HG02798 (cell line): ENCODE measurements around the gene NRIP1.

Experiments used
- ATAC-seq: cut with Tn5 transposase; IDR thresholded peaks from one replicate; pipeline ENCODE4 v1.9.1; 2021; ENCODE audit warnings: mild to moderate bottlenecking; ENCODE audit not compliant: unreplicated experiment, poor library complexity

Gene NRIP1

DNA sequence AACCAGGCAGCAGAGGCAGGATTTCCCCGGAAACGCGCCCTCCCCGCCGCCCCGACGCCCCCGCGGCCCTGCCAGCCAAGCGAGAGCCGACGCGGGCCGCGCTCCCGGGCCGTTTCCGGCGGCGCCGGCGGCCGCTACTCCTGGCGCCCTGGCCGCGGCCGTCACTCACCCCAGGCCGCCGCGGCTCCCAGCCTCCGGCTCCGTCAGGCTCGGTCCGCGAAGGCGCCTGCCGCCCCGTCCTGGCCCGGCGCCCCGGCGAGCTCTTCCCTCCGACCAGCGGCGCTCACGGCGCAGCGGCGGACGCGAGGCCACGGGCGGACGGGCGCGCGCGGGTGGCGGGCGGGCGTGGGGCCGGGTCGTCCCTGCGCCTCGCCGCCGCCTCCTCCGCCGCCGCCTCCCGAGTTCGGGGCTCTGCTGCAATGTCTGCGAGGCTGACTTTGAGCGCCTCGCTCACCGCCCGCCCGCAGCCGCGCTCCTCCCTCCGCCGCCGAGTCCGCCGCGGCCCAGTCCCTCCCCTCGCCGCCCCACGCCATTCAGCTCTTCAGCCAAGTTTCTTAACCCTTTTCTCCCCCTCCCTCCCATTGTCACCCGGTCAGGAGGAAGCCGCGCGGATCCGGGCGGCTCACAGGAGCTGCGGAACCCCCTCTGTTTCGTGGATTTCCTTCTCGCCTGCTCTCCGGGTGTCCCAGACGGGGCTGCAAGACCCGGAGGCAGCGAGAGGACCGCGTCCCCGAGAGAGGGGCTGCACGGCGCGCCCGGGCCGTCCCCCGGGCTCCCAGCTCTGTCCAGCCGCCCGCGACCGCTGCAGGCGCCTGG is at the start of gene NRIP1:
NRIP1 (minus strand) TSS at position 425 of the 816 bp plus-strand sequence. CDS start 96,808 bp downstream, outside the sequence.
- ATAC-seq, result peak; percentile 92

DNA sequence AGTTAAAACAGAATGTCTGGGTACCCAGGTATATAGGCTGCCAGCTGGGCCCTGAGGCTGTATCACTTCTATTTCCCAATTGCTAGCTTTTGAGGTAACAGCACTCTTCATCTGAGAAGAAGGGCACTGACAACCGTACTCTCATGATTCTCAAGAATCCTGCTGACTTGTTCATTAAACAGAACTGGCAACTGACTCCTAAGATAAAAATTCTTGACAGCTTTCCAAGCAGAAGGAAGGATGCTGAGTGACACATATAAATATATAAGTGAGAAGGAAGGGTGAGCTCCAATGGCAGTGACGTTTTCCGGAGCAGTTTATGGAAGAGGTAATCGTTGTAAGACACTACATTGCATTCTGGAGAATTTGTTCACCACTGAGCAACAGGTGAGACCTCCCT is 48.1 kb upstream of the NRIP1 start:
- no peak for ATAC-seq

- ATAC-seq, result no peak
These were observed 44.0 kb upstream of the NRIP1 start for GRCh38 chr21:15108801-15109200.

GRCh38 chr21:15104470-15104869 is 39.7 kb upstream of the NRIP1 start:
- no peak for ATAC-seq

DNA sequence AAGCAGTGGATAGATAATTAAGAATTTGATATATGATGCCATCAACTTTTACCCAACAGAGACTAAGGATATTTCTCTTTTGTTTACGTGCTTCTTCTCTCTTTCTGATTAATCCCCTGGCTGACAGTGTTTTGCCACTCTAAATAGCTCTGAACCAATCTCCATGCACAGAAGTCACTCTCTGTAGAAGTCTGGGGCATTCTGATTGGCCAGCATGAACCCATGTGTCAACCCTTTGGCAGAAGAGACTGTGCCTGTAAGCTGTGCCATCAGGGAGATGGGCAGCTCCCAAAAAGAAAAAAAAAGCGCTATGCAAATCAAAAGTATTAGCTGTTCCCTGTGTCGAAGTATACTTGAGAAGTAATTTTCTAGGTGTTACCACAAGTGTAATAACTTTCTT is 34.1 kb upstream of the NRIP1 start:
- ATAC-seq, result no peak

DNA sequence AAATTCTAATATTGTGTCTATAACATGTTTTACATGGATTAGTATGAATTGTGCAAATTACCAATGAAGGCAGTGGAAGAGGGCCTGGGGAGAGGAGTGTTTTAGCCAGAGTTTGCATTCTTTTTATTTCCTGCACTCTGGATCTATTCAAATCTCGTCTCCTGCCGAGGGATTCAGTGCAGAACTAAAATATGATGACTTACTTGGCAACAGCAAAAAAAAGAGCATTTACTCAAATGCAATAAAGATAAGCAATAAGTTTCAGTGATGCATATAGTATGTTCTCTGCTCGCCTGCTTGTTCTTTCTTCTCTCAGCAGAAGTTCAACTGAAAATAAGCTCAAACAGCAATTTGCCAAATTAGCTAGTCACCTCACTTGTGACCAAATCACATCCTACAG is 33.4 kb upstream of the NRIP1 start:
- ATAC-seq, result no peak

- ATAC-seq, result no peak
These were observed 32.8 kb upstream of the NRIP1 start for GRCh38 chr21:15097580-15097979.

GRCh38 chr21:15096146-15096545 is 31.3 kb upstream of the NRIP1 start:
- ATAC-seq, result no peak

DNA sequence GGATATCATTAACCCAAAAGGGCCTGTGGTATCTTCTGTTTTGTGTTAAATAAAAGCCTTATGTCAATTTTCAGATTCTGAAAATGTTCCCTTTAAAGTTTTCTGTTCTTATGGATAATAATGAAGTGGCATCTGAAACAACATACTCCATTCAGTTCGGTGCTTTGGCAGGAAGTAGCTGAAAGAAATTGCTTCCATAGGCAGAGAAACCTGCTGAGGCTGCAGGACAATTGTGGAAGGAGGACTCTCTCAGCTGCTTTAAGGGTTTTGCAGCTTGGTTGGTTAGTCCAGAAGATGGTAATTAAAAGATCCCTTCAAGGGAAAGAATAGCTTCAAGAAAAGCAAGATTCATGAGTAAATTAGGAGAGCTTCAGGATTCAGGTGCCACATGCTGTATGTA is 30.5 kb upstream of the NRIP1 start:
- ATAC-seq, result no peak

GRCh38 chr21:15094706-15095105 is 29.9 kb upstream of the NRIP1 start:
- no peak for ATAC-seq

GRCh38 chr21:15093216-15093615 is 28.4 kb upstream of the NRIP1 start:
- no peak for ATAC-seq

DNA sequence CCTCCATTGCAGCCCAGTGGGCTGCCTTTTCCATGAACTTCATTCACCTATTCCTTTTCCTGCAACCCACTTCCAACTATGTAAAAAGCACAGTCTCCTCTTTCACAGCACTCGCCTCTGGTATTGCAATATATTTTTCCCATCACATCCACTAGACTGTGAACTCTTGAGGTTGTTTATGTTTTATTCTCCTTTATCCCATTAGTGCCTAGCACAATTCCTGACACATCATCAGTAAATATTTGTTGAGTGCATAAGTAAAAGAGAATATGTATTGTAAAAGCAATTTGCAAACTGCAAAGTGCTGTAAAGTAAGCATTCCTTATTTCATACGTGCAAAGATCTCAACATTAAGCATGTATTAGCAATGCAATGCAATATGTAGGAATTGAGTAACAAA is 27.9 kb upstream of the NRIP1 start:
- ATAC-seq, result no peak

DNA sequence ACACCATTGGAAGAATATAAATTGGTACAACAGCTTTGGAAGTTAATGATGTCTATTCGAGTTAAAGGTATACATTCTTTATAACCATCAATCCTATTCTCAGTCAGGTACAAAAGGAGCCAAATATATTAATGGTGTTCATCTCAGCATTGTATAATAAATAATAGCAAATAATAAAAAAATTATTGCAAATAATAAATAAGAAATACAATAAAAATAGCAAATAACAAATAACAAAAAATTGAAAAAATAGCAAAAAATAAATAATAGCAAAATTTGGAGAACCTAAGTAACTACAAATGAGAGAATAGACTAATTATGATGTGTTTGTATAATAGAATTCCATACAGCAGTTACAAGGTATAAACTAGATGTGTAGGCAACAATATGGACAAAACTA is 25.6 kb upstream of the NRIP1 start:
- no peak for ATAC-seq

DNA sequence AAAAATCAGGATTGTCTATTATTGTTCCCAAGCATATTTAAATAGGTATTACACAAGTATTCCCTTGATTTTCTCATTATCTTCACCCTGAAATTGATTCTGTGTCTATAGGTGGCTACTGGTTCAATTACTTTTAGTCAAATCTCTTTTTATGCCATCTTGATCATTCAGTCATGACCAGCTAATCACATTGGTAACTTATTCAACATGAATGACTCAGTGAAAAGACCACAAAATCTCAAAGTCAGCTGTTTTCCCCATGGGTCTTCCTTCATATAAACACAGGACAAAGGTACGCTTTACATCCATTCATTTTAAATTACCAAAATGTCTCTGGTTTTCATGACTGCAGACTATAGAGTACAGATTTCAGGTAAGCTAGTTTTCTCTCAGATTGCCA is 23.7 kb upstream of the NRIP1 start:
- no peak for ATAC-seq

DNA sequence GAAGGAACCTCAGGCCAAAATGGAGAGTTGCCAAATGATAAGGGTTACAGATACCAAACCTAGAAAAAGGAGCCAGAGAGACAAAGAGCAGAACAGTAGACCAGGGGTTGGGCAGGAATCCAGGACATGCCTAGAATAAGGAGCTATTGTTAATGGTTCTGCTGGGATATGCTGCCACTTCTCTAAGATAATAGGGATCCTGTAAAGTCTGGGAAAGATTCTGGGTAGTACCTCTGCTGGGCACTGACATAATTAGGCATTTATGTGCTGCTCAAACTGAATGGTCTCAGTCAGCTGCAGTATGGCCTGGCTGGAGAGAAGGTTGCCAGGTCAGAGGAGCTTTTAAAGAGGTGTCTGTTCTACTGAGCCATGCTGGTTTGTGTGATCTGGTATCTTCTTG is 19.9 kb upstream of the NRIP1 start:
- ATAC-seq, result no peak

DNA sequence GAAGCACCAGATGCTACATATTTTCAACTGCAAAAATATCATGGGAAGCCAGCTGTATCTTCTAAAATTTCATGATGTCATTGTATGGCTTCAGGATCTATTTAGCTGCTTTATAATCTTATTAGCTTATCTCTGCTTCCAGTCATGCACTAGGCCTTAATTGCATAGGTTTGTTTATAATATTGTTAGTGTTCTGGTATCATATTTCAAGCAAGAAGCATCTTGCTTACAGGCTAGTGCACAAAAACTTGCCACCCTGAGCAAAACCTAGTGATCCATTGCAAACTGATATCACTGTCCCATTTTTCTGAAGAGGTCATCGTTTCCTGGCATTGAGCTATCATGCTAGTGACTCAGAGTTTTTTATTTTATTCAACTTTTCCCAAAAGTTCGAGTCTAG is 15.7 kb upstream of the NRIP1 start:
- no peak for ATAC-seq

DNA sequence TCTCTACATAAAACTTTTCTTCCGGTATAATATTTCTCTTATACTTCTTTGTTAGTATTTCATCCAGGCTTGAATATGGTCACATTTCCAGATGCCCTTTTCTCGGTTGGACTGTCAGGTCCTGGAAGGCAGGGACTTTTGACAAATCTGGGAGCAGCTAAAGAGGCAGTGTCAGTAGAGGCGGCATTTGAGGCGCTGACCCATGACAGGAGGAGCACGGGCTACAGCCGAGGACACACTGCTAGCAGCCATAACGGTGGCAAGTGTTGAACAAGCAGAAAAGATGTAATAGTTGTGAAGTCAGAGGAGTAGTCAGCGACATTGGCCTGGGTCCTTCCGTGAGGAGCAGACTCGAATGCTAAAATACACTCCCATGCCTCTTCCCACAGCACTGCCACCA is 14.5 kb upstream of the NRIP1 start:
- ATAC-seq, result no peak

DNA sequence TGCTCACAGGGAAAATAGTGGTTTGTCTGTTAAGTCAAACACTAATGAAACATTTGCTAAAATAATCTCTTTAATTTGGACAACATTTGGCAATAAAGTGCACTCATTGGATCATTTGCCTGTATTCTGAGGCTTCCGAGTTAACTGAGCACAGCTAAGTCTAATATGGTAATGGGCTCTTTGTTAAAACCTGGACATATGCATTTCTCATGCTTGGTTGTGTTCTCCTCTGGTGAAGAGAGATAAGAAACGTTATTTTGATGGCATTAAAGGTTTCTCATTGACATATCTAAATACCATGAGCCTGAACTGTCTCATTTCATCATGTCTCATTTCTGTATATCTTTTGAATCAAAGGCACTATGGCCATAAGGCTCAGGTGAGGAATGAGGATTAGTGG is 13.4 kb upstream of the NRIP1 start:
- ATAC-seq, result no peak

DNA sequence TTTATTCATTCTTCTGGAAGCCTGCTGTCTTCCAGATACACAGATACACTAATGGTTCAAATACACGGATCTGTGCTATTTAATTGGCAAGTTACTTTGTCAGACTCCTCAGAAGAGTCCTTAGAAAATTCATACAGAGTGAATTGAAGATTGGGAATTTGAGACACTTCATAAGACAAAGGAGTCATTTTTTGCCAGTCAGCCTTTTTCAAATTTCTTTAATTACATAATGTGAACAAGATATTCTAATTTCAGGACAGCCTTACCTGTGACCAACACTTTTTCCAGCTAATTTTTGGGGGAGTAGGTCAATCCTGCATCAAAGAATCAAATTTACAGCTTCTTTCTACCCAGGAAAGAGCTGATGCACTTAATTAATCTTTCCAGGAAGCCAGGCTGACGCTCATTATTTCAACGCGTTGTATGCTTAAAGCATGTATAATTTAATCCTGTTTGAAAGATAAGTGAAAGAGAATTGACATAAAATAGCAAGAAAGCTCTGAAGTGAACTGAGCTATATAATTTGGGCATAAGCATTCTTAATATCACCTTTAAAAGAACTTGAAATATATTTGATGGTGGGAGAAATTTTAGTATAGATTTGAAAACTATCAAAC is 12.8 kb upstream of the NRIP1 start:
- ATAC-seq, result no peak

GRCh38 chr21:15076730-15077129 is 11.9 kb upstream of the NRIP1 start:
- ATAC-seq, result no peak

DNA sequence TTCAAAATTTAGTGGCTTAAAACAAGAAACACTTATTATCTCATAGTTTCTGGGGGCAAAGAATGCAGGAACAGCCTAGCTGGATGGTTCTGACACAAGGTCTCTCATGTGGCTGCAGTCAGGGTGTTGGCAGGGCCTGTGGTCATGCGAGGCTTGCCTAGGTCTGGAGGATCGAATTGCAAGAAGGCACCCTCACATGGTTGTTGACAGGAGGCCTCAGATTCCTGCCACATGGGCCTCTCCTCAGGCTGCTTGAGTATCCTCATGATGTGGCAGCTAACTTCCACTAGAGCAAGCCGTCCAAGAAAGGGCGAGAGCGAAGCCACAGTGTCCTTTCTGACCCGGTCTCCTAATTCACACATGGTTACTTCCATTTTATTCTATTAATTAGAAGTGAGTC is 6.2 kb upstream of the NRIP1 start:
- no peak for ATAC-seq

DNA sequence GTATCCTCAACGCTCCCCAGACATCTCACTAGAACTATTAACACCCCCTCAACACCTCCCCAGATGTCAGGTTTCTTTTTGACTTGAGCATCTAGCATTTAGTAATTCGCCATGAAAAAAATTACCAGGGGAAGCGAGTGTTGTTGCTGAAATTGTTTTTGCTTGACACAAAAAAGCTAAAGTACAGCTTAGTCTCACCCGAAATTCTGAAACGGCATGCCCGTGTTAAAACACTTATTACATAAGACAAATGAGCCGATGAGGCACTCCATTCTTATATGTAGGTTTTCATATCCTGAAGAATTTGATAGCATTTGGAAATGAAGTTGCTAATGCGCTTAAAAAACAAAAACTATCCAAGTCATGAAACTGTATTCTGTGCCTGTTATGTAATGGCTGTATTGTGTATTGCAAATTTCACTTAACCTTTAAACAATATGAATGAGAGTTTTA is 1.3 kb upstream of the NRIP1 start:
- ATAC-seq, result no peak
